Endothelial cell of umbilical vein (primary cell): ENCODE measurements around the gene ALKBH8. TPM values are rescaled to one million over a fixed set of nuclear protein-coding genes. Genes with fewer than 3 reads are reported as not detected.
A peak's percentile ranks its signal among the peaks of the same experiment; 100 is the strongest.

ENCODE experiments used
- BruUV-seq: library from RNA; stranded (reverse); fragments of 400-500 nt; replicated peaks from 2 replicates; lab custom pipeline; 2021; lab: Mats Ljungman, UMichigan
- CTCF ChIA-PET: fragments of 300-600, 350-600 bp; sonication (Branson Sonifier 250); formaldehyde crosslinking; loops from one replicate; lab custom pipeline; 2021; ENCODE audit warnings: antibody characterized with exemption, inconsistent platforms; lab: Charles Lee
- POLR2A ChIA-PET: fragments of 300-600, 350-600 bp; sonication (Branson Sonifier 250); formaldehyde crosslinking; loops from one replicate; lab custom pipeline; 2021; ENCODE audit warnings: antibody characterized with exemption, inconsistent platforms; lab: Charles Lee
- DNase-seq: peaks from one replicate; pipeline ENCODE4 v3.0.0-alpha.2; 2011; ENCODE audit warnings: low read depth, low spot score
- FAIRE-seq: peaks from 2 replicates; lab custom pipeline; 2011; peaks lifted over from hg19 to GRCh38; lab: Jason Lieb, UNC
- H2AFZ ChIP-seq: 2 replicates; pipeline ENCODE4 v1.6.0; 2012; ENCODE audit warnings: low read depth, low read length, control low read depth, inconsistent platforms
- H3K27ac ChIP-seq: 2 replicates; pipeline ENCODE4 v1.5.1; 2011; ENCODE audit warnings: low read depth, mild to moderate bottlenecking, control low read depth, low read length, moderate library complexity; ENCODE audit not compliant: insufficient read depth
- H3K27me3 ChIP-seq, 2 experiments: 2 replicates each; pipeline versions ENCODE4 v1.6.0 to v1.6.1; 2011; ENCODE audit warnings: low read length in 2 of 2, mixed read lengths in 1 of 2; ENCODE audit not compliant: control insufficient read depth in 2 of 2, insufficient read depth in 2 of 2
- H3K36me3 ChIP-seq, 2 experiments: 2 replicates in 1 of 2; 3 replicates in 1 of 2; pipeline ENCODE4 v1.5.1; 2011; ENCODE audit warnings: low read length in 2 of 2, mild to moderate bottlenecking in 1 of 2, moderate library complexity in 1 of 2; ENCODE audit not compliant: control insufficient read depth in 2 of 2, insufficient read depth in 2 of 2; ENCODE audit errors: extremely low read depth in 1 of 2
- H3K4me1 ChIP-seq: 3 replicates; pipeline ENCODE4 v1.5.1; 2011; ENCODE audit warnings: mild to moderate bottlenecking, low read length; ENCODE audit not compliant: control insufficient read depth, insufficient read depth; ENCODE audit errors: extremely low read depth
- H3K4me2 ChIP-seq: 2 replicates; pipeline ENCODE4 v1.6.1; 2011; ENCODE audit warnings: low read length, control low read depth, mixed read lengths; ENCODE audit not compliant: insufficient read depth
- H3K4me3 ChIP-seq, 3 experiments: fragments of 200-600 bp in 1 of 3; sonication (generic), shearing (Covaris generic) in 1 of 3; replicated peaks in 1 of 3; 2 replicates each; pipeline ENCODE4 v1.5.1; 2011 to 2016; ENCODE audit warnings: control low read depth in 3 of 3, low read length in 3 of 3, mild to moderate bottlenecking in 2 of 3, inconsistent platforms in 1 of 3, low read depth in 1 of 3, moderate library complexity in 1 of 3; ENCODE audit not compliant: insufficient read depth in 1 of 3
- H3K79me2 ChIP-seq: 2 replicates; pipeline ENCODE4 v1.6.0; 2012; ENCODE audit warnings: low read length, inconsistent platforms; ENCODE audit not compliant: control insufficient read depth, insufficient read depth
- H3K9ac ChIP-seq: replicated peaks from 2 replicates; pipeline ENCODE3; 2011; ENCODE audit warnings: low read length, control low read depth; ENCODE audit not compliant: insufficient read depth; ENCODE audit errors: extremely low read depth
- H3K9me1 ChIP-seq: replicated peaks from 3 replicates; pipeline ENCODE4 v1.6.0; 2011; ENCODE audit warnings: mild to moderate bottlenecking, low read length; ENCODE audit not compliant: control insufficient read depth, insufficient read depth; ENCODE audit errors: extremely low read depth
- H3K9me3 ChIP-seq: replicated peaks from 2 replicates; pipeline ENCODE4 v1.5.1; 2012; ENCODE audit warnings: low read length, inconsistent platforms; ENCODE audit not compliant: control insufficient read depth, insufficient read depth
- H4K20me1 ChIP-seq: replicated peaks from 2 replicates; pipeline ENCODE3; 2011; ENCODE audit warnings: mild to moderate bottlenecking, low read length; ENCODE audit not compliant: control insufficient read depth, insufficient read depth; ENCODE audit errors: extremely low read depth
- CTCF ChIP-seq, 2 donors: IDR thresholded peaks; 1 replicate in 1 of 2; 2 replicates in 1 of 2; pipeline ENCODE4 v1.5.1; 2011; ENCODE audit warnings: low read length in 2 of 2, mild to moderate bottlenecking in 2 of 2, moderate library complexity in 2 of 2, control low read depth in 1 of 2, inconsistent platforms in 1 of 2, low read depth in 1 of 2; ENCODE audit not compliant: insufficient read depth in 1 of 2; ENCODE audit errors: extremely low read depth in 1 of 2
- EZH2 ChIP-seq: IDR thresholded peaks from 2 replicates; pipeline ENCODE4 v1.6.1; 2012; ENCODE audit warnings: borderline replicate concordance, low read depth, mild to moderate bottlenecking, moderate library complexity, low read length, inconsistent platforms; ENCODE audit not compliant: severe bottlenecking
- FOS ChIP-seq: IDR thresholded peaks from 2 replicates; pipeline ENCODE4 v1.6.1; 2011; ENCODE audit warnings: mild to moderate bottlenecking, low read length, moderate library complexity, borderline replicate concordance; ENCODE audit not compliant: insufficient read depth
- GATA2 ChIP-seq: IDR thresholded peaks from 2 replicates; pipeline ENCODE4 v1.7.0; 2011; ENCODE audit warnings: low read depth, mild to moderate bottlenecking, moderate library complexity, mixed read lengths, low read length; ENCODE audit not compliant: insufficient read length, insufficient read depth
- JUN ChIP-seq: IDR thresholded peaks from 2 replicates; pipeline ENCODE4 v1.6.1; 2011; ENCODE audit warnings: borderline replicate concordance, low read depth; ENCODE audit not compliant: insufficient read length, insufficient read depth
- MYC ChIP-seq: IDR thresholded peaks from one replicate; pipeline ENCODE4 v1.6.1; 2011; ENCODE audit warnings: mild to moderate bottlenecking, low read depth, low read length
- POLR2A ChIP-seq: IDR thresholded peaks from 2 replicates; pipeline ENCODE4 v1.6.1; 2012; ENCODE audit warnings: low read depth, mild to moderate bottlenecking, control low read depth, low read length
- POLR2AphosphoS5 ChIP-seq: IDR thresholded peaks from 2 replicates; pipeline ENCODE4 v1.6.1; 2012; ENCODE audit warnings: low read depth, mild to moderate bottlenecking, control low read depth, low read length, moderate library complexity; ENCODE audit not compliant: insufficient read depth
- dilution Hi-C: fragments of 300-500 bp; cut with MboI; formaldehyde crosslinking; loops from one replicate; pipeline ENCODE4 v1.15.0; 2019; ENCODE audit warnings: low sequenced_read_pairs; ENCODE audit not compliant: extremely low pct_ligation_motif_present
- intact Hi-C: fragments of 100-400 bp; cut with micrococcal nuclease; formaldehyde crosslinking; loops from one replicate; pipeline ENCODE4 v1.10.0; 2022
- polyA plus RNA-seq, 4 experiments: library from polyadenylated mRNA; depleted of rRNA in 3 of 4; stranded (reverse) in 3 of 4; unstranded in 1 of 4; fragments of >200 nt; gene quantifications; 2 replicates each; pipeline versions ENCODE4 v1.2.1 to v1.2.3, GENCODE V29; 2011 to 2012; ENCODE audit warnings: missing spikeins in 1 of 4
- total RNA-seq: library from RNA; stranded (reverse); gene quantifications from 2 replicates; pipeline ENCODE4 v1.2.3, GENCODE V29; 2021
- TF ChIP-seq, protein P1 (sequence below): IDR thresholded peaks from 2 replicates; pipeline ENCODE4 v1.6.1; 2011; ENCODE audit not compliant: insufficient read depth, insufficient read length

ALKBH8 gene
- total and polyA plus RNA-seq, 2 donors (not counting 3 experiments of a cell fraction or from before 2014, with no cell fraction given), result 2.6 to 10.2 TPM

DNA sequence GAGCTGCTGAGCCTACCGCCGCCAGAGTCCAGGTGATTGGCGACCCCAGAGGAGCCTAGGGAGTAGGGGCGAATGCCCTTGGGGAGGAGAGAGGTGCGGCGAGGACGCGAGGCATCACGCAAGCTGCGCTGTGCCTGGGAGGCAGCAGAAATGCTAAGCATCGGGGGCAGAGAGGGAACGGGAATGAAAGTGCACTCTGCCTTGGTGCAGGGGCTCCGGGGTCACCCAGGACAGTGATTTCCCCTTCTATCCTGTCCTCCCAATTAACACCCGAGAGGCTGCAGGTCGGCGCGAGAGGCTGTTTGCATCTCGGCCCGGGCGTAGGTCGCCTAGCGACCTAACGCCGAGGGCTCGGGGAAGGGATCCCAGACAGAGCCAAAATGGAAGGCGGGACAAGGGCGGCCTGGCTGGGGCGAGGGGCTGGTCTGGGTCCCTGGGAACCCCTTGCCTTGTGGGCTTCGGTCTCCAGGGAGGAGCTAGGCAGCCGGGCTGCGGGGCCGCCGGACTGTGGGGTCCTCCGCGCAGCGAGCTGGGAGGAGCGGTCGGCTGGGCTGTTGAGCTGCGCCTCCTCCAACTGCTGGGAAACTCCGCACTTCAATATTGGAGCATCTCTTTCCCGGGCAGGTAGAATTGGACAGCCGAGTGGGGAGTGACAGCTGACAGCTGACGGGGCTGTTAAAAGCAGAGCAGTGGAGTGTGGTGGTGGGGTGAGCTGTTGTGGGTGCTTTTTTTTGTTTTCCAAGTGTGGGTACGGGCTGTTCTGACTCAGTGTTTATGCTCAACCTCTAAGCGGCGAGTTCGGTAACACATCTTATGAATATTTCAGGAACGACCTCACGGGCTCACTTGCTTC is 26.1 kb upstream of the ALKBH8 start:
- Histone ChIP-seq H3K36me3 (no peaks in the 10 kb centered on the region), H3K27ac (no peak overlapping the region), H3K4me3 (peak overlapping the region; percentile 5 to 86 (median 50)), H3K9me1 (no peaks in the 10 kb centered on the region), H3K27me3 (peaks cover 16 to 43% of the 10 kb centered on the region in 2 experiments), H4K20me1 (no peaks in the 10 kb centered on the region), H3K4me2 (peak overlapping the region; percentile 51), H2AFZ (peak overlapping the region; percentile 73), H3K9me3 (no peaks in the 10 kb centered on the region), H3K9ac (peak overlapping the region; percentile 4), H3K4me1 (peaks cover 12% of the 10 kb centered on the region), H3K79me2 (no peaks in the 10 kb centered on the region)
- POLR2A ChIA-PET, result no interaction called here
- no peak for FAIRE-seq
- intact Hi-C loops (loop anchor here (1.0 to 2.0 kb wide), 2 partner anchors 27 to 42 kb away; partner anchors contain the start of gene ALKBH8), dilution Hi-C loops (no loop called here)
- TF ChIP-seq POLR2A (no peak), GATA2 (no peak), POLR2AphosphoS5 (no peak), FOS (no peak), CTCF (IDR thresholded peaks at IDR 0.05; ENCODE audit: extremely low read depth in 1 of 2, insufficient read depth in 1 of 2, low read depth in 1 of 2, low read length in 2 of 2) (no peak), EZH2 (no peak), JUN (no peak), MYC (no peak)
- TF ChIP-seq, protein P1, sequence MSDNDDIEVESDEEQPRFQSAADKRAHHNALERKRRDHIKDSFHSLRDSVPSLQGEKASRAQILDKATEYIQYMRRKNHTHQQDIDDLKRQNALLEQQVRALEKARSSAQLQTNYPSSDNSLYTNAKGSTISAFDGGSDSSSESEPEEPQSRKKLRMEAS, result no peak
- CTCF ChIA-PET, result interaction anchor here (0.9 to 2.7 kb wide), 6 partner anchors 16 to 179 kb away, joined by 3 to 14 read pairs (median 4); no protein-coding TSS in a partner anchor
- BruUV-seq, result no TSS peak
- DNase-seq, result peak; percentile 47
